Activated CD8-positive, alpha-beta T cell treated with anti-CD3 and anti-CD28 coated beads for 36 hours (primary cell): ENCODE data around the gene RHEB. TPM values are rescaled to one million over a fixed set of nuclear protein-coding genes. Genes with fewer than 3 reads are reported as not detected.

ENCODE experiments used
- ATAC-seq: fragments of 200-7000 bp; cut with Tn5 transposase; one replicate; pipeline ENCODE4 v1.10.0; 2021; ENCODE audit warnings: mild to moderate bottlenecking, moderate library complexity
- CTCF ChIA-PET: fragments of 350-600 bp; sonication (Branson Sonifier 250); formaldehyde crosslinking; loops from one replicate; lab custom pipeline; 2021; ENCODE audit warnings: antibody characterized with exemption; lab: Charles Lee
- POLR2A ChIA-PET: fragments of 350-600 bp; sonication (Branson Sonifier 250); formaldehyde crosslinking; loops from one replicate; lab custom pipeline; 2021; ENCODE audit warnings: antibody characterized with exemption; lab: Charles Lee
- DNase-seq: peaks from one replicate; pipeline ENCODE4 v3.0.0-alpha.2; 2020
- H3K27ac Mint-ChIP-seq: one replicate; pipeline ENCODE4 v1.8.0; 2021; ENCODE audit warnings: mild to moderate bottlenecking, mixed read lengths
- H3K27me3 Mint-ChIP-seq: one replicate; pipeline ENCODE4 v1.8.0; 2021; ENCODE audit warnings: mixed read lengths
- H3K36me3 Mint-ChIP-seq: one replicate; pipeline ENCODE4 v1.8.0; 2021; ENCODE audit warnings: low read depth, mixed read lengths
- H3K4me1 Mint-ChIP-seq: one replicate; pipeline ENCODE4 v1.8.0; 2021; ENCODE audit warnings: low read depth, mixed read lengths
- H3K4me3 Mint-ChIP-seq: one replicate; pipeline ENCODE4 v1.8.0; 2021; ENCODE audit warnings: mild to moderate bottlenecking, moderate library complexity, mixed read lengths
- H3K9me3 Mint-ChIP-seq: one replicate; pipeline ENCODE4 v1.8.0; 2021; ENCODE audit warnings: mixed read lengths
- CTCF ChIP-seq: fragments of 200-600 bp; IDR thresholded peaks from one replicate; pipeline ENCODE4 v1.8.0; 2022; ENCODE audit warnings: antibody characterized with exemption, mild to moderate bottlenecking
- intact Hi-C: fragments of 100-400 bp; cut with micrococcal nuclease; formaldehyde crosslinking; loops from one replicate; pipeline ENCODE4 v1.10.0; 2022
- total RNA-seq, 2 experiments: library from RNA; stranded (reverse); gene quantifications; one replicate each; pipeline ENCODE4 v1.2.3, GENCODE V29; 2021

Gene RHEB
- total RNA-seq, 2 experiments from 2014 or later = 42.0 to 42.6 TPM

GRCh38 chr7:151511270-151511669, 8.4 kb downstream of the RHEB start:
- POLR2A ChIA-PET = interaction anchor here (0.6 to 1.2 kb wide), 3 partner anchors 13 to 104 kb away, joined by 3 read pairs; no protein-coding TSS in a partner anchor
- Mint-ChIP-seq H3K27ac (no peak overlapping the region), H3K36me3 (peaks cover 20% of the 10 kb centered on the region), H3K27me3 (no peaks in the 10 kb centered on the region), H3K9me3 (no peaks in the 10 kb centered on the region), H3K4me3 (no peak overlapping the region), H3K4me1 (peaks cover 77% of the 10 kb centered on the region)
- no peak for TF ChIP-seq CTCF
- ATAC-seq (no peak), DNase-seq (no peak)
- CTCF ChIA-PET = no interaction called here
- intact Hi-C loops = no loop called here

GRCh38 chr7:151509670-151510333, 9.9 kb downstream of the RHEB start:
- intact Hi-C loops = no loop called here
- no peak for ATAC-seq
- TF ChIP-seq CTCF = no peak
- peaks cover 21% of the 10 kb centered on the region for H3K36me3 Mint-ChIP-seq
- POLR2A ChIA-PET = interaction anchor here (0.6 to 0.9 kb wide), 3 partner anchors 10 to 67 kb away, joined by 3 read pairs; partner anchors contain the start of gene RHEB
- peaks cover 74% of the 10 kb centered on the region for H3K4me1 Mint-ChIP-seq
- H3K27ac Mint-ChIP-seq = peak overlapping the region; percentile 27
- H3K27me3 Mint-ChIP-seq = no peaks in the 10 kb centered on the region
- DNase-seq = no peak
- no peaks in the 10 kb centered on the region for H3K9me3 Mint-ChIP-seq
- no peak overlapping the region for H3K4me3 Mint-ChIP-seq
- CTCF ChIA-PET = interaction anchor here (1.5 kb wide), 1 partner anchor 39 kb away, joined by 3 read pairs; no protein-coding TSS in a partner anchor

- Mint-ChIP-seq H3K36me3 (peaks cover 17% of the 10 kb centered on the region), H3K27ac (no peak overlapping the region), H3K4me3 (no peak overlapping the region), H3K9me3 (no peaks in the 10 kb centered on the region), H3K4me1 (peaks cover 73% of the 10 kb centered on the region), H3K27me3 (no peaks in the 10 kb centered on the region)
- intact Hi-C loops = no loop called here
- ChIA-PET CTCF (interaction anchor here (0.9 to 1.4 kb wide), 3 partner anchors 11 to 382 kb away, joined by 3 to 4 read pairs (median 4); no protein-coding TSS in a partner anchor), POLR2A (interaction anchor here (4.4 kb wide), 1 partner anchor 10 kb away, joined by 21 read pairs; the partner anchor contains the start of gene RHEB)
- TF ChIP-seq CTCF = no peak
- ATAC-seq (no peak), DNase-seq (no peak)
Measured at GRCh38 chr7:151508991-151509390, 10.7 kb downstream of the RHEB start.

DNA sequence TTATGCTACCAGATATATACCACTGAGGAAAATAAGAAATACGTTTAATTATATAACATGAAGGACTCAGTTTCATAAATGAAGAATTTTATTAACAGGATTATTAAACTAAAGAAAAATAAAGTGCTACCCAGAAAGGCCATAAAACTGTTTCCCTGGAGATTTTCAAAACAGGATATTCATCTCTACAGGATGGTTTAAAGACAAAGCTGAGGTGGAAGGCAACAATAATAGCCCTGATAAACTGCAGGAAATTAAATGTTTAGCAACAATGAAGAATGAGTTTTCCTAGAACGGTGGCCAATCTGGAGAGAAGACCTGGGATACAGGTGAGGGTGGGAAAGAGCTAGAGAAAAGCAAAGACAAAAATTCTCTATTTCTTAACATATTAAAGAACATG, 11.9 kb downstream of the RHEB start:
- POLR2A ChIA-PET = interaction anchor here (4.4 kb wide), 1 partner anchor 11 kb away, joined by 21 read pairs; the partner anchor contains the start of gene RHEB
- H3K4me3 Mint-ChIP-seq = no peak overlapping the region

More for the DNA sequence above, 11.9 kb downstream of the RHEB start:
- DNase-seq (no peak), ATAC-seq (no peak)
- intact Hi-C loops = no loop called here
- no peaks in the 10 kb centered on the region for H3K27me3 Mint-ChIP-seq
- H3K36me3 Mint-ChIP-seq = peaks cover 16% of the 10 kb centered on the region
- peaks cover 70% of the 10 kb centered on the region for H3K4me1 Mint-ChIP-seq
- CTCF ChIA-PET = interaction anchor here (1.4 kb wide), 2 partner anchors 9 to 59 kb away, joined by 4 read pairs; no protein-coding TSS in a partner anchor
- no peaks in the 10 kb centered on the region for H3K9me3 Mint-ChIP-seq
- no peak overlapping the region for H3K27ac Mint-ChIP-seq
- TF ChIP-seq CTCF = no peak
